Chondrocyte (in vitro differentiated cells): ENCODE results near the gene CMC4. TPM values are rescaled to one million over a fixed set of nuclear protein-coding genes. Genes with fewer than 3 reads are reported as not detected.

Experiments
- DNase-seq: peaks from one replicate; pipeline ENCODE4 v3.0.0; 2021; ENCODE audit warnings: mixed read lengths, low spot score
- H3K27ac Mint-ChIP-seq: one replicate; pipeline ENCODE4 v1.8.0; 2021; ENCODE audit warnings: mild to moderate bottlenecking, moderate library complexity, mixed read lengths; ENCODE audit not compliant: unreplicated experiment
- H3K27me3 Mint-ChIP-seq: 2 replicates; pipeline ENCODE4 v1.8.0; 2021; ENCODE audit warnings: low read depth, mixed read lengths
- H3K36me3 Mint-ChIP-seq: 2 replicates; pipeline ENCODE4 v1.8.0; 2021; ENCODE audit warnings: low read depth, mixed read lengths
- H3K4me1 Mint-ChIP-seq: 2 replicates; pipeline ENCODE4 v1.8.0; 2021; ENCODE audit warnings: low read depth, mild to moderate bottlenecking, mixed read lengths
- H3K4me3 Mint-ChIP-seq: one replicate; pipeline ENCODE4 v1.8.0; 2021; ENCODE audit warnings: mild to moderate bottlenecking, moderate library complexity, mixed read lengths; ENCODE audit not compliant: unreplicated experiment
- H3K9me3 Mint-ChIP-seq: 2 replicates; pipeline ENCODE4 v1.8.0; 2021; ENCODE audit warnings: low read depth, mixed read lengths
- CTCF ChIP-seq: fragments of 200-600 bp; sonication (generic); IDR thresholded peaks from 2 replicates; pipeline ENCODE4 v1.5.0; 2021; ENCODE audit warnings: antibody characterized with exemption, mild to moderate bottlenecking, moderate library complexity
- total RNA-seq: library from RNA; stranded (reverse); gene quantifications from 3 replicates; pipeline ENCODE4 v1.2.1, GENCODE V29; 2021

Gene CMC4
- total RNA-seq, 1 donor from 2014 or later = 6.7 TPM

- no peak for TF ChIP-seq CTCF
- no peaks in the 10 kb centered on the region for H3K27me3 Mint-ChIP-seq
- H3K9me3 Mint-ChIP-seq = peaks cover 2% of the 10 kb centered on the region
- H3K27ac Mint-ChIP-seq = no peak overlapping the region
- H3K4me1 Mint-ChIP-seq = no peaks in the 10 kb centered on the region
- no peak overlapping the region for H3K4me3 Mint-ChIP-seq
- no peak for DNase-seq
- H3K36me3 Mint-ChIP-seq = peaks cover 2% of the 10 kb centered on the region
Observed at GRCh38 chrX:155105919-155106318, 35.0 kb upstream of the CMC4 start.

GRCh38 chrX:155094468-155095061 is 23.6 kb upstream of the CMC4 start:
- peaks cover 3% of the 10 kb centered on the region for H3K36me3 Mint-ChIP-seq
- TF ChIP-seq CTCF = peak; percentile 82
- no peaks in the 10 kb centered on the region for H3K27me3 Mint-ChIP-seq
- no peak overlapping the region for H3K27ac Mint-ChIP-seq
- peaks cover 10% of the 10 kb centered on the region for H3K9me3 Mint-ChIP-seq
- no peak overlapping the region for H3K4me3 Mint-ChIP-seq
- DNase-seq = no peak
- no peaks in the 10 kb centered on the region for H3K4me1 Mint-ChIP-seq

- Mint-ChIP-seq H3K27me3 (no peaks in the 10 kb centered on the region), H3K4me3 (no peak overlapping the region), H3K36me3 (peaks cover 4% of the 10 kb centered on the region), H3K27ac (no peak overlapping the region), H3K9me3 (peaks cover 6% of the 10 kb centered on the region), H3K4me1 (no peaks in the 10 kb centered on the region)
- peak; percentile 85 for DNase-seq
- no peak for TF ChIP-seq CTCF
Observed at GRCh38 chrX:155086961-155087735, 16.2 kb upstream of the CMC4 start.

GRCh38 chrX:155086202-155086840 is 15.4 kb upstream of the CMC4 start:
- Mint-ChIP-seq H3K4me3 (no peak overlapping the region), H3K36me3 (peaks cover 4% of the 10 kb centered on the region), H3K4me1 (no peaks in the 10 kb centered on the region), H3K9me3 (peaks cover 6% of the 10 kb centered on the region), H3K27me3 (no peaks in the 10 kb centered on the region), H3K27ac (no peak overlapping the region)
- DNase-seq = peak; percentile 85
- peak; percentile 68 for TF ChIP-seq CTCF

- peaks cover 6% of the 10 kb centered on the region for H3K36me3 Mint-ChIP-seq
- no peaks in the 10 kb centered on the region for H3K27me3 Mint-ChIP-seq
- TF ChIP-seq CTCF = no peak
- peak overlapping the region; percentile 86 for H3K4me3 Mint-ChIP-seq
- peak; percentile 82 for DNase-seq
- peaks cover 12% of the 10 kb centered on the region for H3K9me3 Mint-ChIP-seq
- peak overlapping the region; percentile 87 for H3K27ac Mint-ChIP-seq
- H3K4me1 Mint-ChIP-seq = peaks cover 31% of the 10 kb centered on the region
Observed at GRCh38 chrX:155071694-155072280, 851 bp upstream of the CMC4 start.
